Gastrocnemius medialis (tissue), 4 donors: ENCODE measurements around the gene GRM1. TPM values are rescaled to one million over a fixed set of nuclear protein-coding genes. Genes with fewer than 3 reads are reported as not detected.

Source experiments
- ATAC-seq, 2 donors: fragments of 150-250 bp; one replicate each; pipeline ENCODE4 v1.9.1; 2016
- DNase-seq, 2 donors: peaks; one replicate each; pipeline ENCODE4 v3.0.0-alpha.2; 2019
- H3K27ac ChIP-seq, 4 donors: fragments of 200-600 bp; sonication (generic); 1 replicate in 1 of 4; 2 replicates in 3 of 4; pipeline ENCODE4 v1.5.1; 2016 to 2018; ENCODE audit warnings: mild to moderate bottlenecking in 2 of 4, moderate library complexity in 1 of 4
- H3K27me3 ChIP-seq, 3 donors: fragments of 200-600 bp; sonication (generic) in 2 of 3; 1 replicate in 1 of 3; 2 replicates in 2 of 3; pipeline versions ENCODE4 v1.5.1 to v1.6.0; 2016 to 2019; ENCODE audit warnings: mild to moderate bottlenecking in 1 of 3, moderate library complexity in 1 of 3
- H3K36me3 ChIP-seq, 2 donors: fragments of 200-600 bp; sonication (generic) in 1 of 2; one replicate each; pipeline ENCODE4 v1.5.1; 2017 to 2018
- H3K4me1 ChIP-seq, 2 donors: fragments of 200-600 bp; sonication (generic) in 1 of 2; one replicate each; pipeline ENCODE4 v1.5.1; 2016 to 2017; ENCODE audit warnings: mild to moderate bottlenecking in 2 of 2
- H3K4me3 ChIP-seq, 4 donors: fragments of 200-600 bp; sonication (generic) in 3 of 4; 1 replicate in 1 of 4; 2 replicates in 3 of 4; pipeline ENCODE4 v1.5.1; 2016 to 2019; ENCODE audit warnings: mild to moderate bottlenecking in 2 of 4
- H3K9me3 ChIP-seq, 3 donors: fragments of 200-600 bp; sonication (generic) in 2 of 3; 1 replicate in 1 of 3; 2 replicates in 2 of 3; pipeline ENCODE4 v1.5.1; 2016 to 2019
- POLR2A ChIP-seq, 2 donors: fragments of 450-650 bp; IDR thresholded peaks; one replicate each; pipeline ENCODE4 v1.6.1; 2017; ENCODE audit warnings: antibody characterized with exemption in 2 of 2, mild to moderate bottlenecking in 2 of 2, moderate library complexity in 2 of 2
- in situ Hi-C, 4 donors: fragments of 200-750 bp; cut with MboI; loops; one replicate each; pipeline versions ENCODE4 v1.15.0 to v1.8.0; 2017; ENCODE audit warnings: low sequenced_read_pairs in 4 of 4
- intact Hi-C: fragments of 100-400 bp; cut with DNase I; formaldehyde crosslinking; loops from one replicate; pipeline ENCODE4 v1.15.1; 2023; ENCODE audit warnings: low total_unique reads
- total RNA-seq, 4 donors: library from RNA; depleted of rRNA; stranded (reverse); fragments of >200 nt; gene quantifications; one replicate each; pipeline versions ENCODE4 v1.1.0 to v1.2.3, GENCODE V29; 2016
- TF ChIP-seq, protein P1 (sequence below), 5 experiments: fragments of 450-650 bp in 3 of 5; fragments of 200-600 bp in 2 of 5; sonication (generic) in 2 of 5; IDR thresholded peaks in 4 of 5; conservative IDR thresholded peaks in 1 of 5; 1 replicate in 4 of 5; 2 replicates in 1 of 5; pipeline ENCODE4 v1.5.1; 2016 to 2019; ENCODE audit warnings: antibody characterized with exemption in 5 of 5, mild to moderate bottlenecking in 3 of 5, moderate library complexity in 3 of 5

The GRM1 gene
- total RNA-seq, 4 donors from 2014 or later, result 0.04 TPM; not detected in 3

DNA sequence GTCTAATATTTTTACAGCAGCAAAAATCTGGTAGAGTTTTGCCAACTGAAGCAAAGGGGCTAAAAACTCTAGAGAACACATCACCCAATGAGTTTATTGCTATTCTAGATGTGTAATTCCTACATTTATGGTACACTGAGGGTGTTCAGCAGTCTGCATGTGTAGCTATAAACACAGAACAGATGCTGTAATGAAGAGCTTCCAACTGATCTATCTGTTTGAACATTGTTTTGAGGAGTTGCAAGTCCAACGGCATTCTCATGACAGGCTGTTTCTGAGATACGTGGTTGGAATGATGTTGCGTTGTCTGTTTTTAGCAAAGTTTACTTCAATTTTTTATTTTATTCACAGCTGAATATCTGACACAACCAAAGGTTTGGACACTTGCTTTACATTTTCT, 373.6 kb downstream of the GRM1 start:
- H3K27ac ChIP-seq, result no peak overlapping the region
- TF ChIP-seq, protein P1, sequence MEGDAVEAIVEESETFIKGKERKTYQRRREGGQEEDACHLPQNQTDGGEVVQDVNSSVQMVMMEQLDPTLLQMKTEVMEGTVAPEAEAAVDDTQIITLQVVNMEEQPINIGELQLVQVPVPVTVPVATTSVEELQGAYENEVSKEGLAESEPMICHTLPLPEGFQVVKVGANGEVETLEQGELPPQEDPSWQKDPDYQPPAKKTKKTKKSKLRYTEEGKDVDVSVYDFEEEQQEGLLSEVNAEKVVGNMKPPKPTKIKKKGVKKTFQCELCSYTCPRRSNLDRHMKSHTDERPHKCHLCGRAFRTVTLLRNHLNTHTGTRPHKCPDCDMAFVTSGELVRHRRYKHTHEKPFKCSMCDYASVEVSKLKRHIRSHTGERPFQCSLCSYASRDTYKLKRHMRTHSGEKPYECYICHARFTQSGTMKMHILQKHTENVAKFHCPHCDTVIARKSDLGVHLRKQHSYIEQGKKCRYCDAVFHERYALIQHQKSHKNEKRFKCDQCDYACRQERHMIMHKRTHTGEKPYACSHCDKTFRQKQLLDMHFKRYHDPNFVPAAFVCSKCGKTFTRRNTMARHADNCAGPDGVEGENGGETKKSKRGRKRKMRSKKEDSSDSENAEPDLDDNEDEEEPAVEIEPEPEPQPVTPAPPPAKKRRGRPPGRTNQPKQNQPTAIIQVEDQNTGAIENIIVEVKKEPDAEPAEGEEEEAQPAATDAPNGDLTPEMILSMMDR (IDR thresholded peaks at IDR 0.05 in 4 of 5, conservative IDR thresholded peaks at IDR 0.05 in 1 of 5), result no peak
- TF ChIP-seq POLR2A (IDR thresholded peaks at IDR 0.05), result no peak

DNA sequence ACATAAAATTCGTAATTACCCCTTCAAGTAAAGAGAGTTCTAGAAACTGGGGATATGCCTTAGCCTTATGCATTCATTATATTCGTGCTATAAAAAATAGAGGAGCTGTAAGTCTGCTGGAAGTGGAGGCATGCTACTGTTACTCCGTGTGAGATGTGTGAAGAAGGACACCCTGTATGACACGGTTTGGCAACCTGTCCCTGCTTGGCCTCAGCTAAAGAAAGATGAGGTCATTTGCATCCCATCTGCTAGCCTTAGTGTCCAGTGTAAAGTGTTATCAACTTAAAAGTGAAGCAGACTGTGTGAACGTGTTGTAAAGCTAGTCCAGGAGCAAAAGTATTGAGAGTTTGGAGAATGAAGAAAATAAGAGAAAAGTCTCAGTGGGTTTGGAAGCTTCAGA, 379.7 kb downstream of the GRM1 start:
- H3K27me3 ChIP-seq, result no peaks in the 10 kb centered on the region
- in situ Hi-C loops, result no loop called here

More for the DNA sequence above, 373.6 kb downstream of the GRM1 start:
- in situ Hi-C loops (no loop called here), intact Hi-C loops (no loop called here)
- ATAC-seq (no peak), DNase-seq (no peak)
- H3K4me3 ChIP-seq, result no peak overlapping the region
- no peaks in the 10 kb centered on the region for H3K36me3 ChIP-seq
- H3K27me3 ChIP-seq, result no peaks in the 10 kb centered on the region
- no peaks in the 10 kb centered on the region for H3K9me3 ChIP-seq
- no peaks in the 10 kb centered on the region for H3K4me1 ChIP-seq

DNA sequence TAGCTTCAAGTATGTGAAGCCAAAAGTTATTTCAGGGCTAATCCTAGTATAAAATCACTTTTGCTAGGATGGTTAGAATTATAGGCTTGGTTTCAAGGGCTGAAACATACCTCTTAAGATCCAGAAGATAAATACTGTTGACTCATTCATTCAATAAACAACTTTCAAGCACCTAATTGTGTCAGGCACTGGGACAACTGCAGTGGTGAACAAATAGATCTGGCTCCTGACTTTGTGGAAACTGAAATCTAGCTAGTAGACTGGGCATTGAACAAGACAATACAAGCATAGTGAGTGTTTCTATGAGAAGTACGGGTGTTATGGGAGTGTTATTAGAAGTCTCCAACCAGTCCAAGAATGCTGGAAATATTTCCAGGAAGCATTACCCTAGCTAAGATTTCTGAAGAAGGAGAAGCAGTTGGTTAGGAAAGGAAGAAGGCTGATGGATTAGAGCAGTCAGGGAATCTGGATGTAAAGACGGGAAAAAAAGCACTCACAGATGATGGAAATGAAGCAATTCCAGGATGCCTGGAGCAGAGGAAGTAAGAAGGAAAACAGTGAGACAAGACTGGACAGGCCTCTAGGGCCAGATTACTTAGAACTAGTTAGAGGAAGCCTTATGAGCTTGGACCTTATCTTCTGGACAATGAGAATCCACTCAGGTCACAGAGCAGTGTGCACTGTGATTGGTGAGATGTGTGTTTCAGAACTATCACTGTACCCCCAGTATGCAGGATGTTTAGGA, 382.2 kb downstream of the GRM1 start:
- Histone ChIP-seq H3K9me3 (no peaks in the 10 kb centered on the region), H3K36me3 (no peaks in the 10 kb centered on the region), H3K27ac (no peak overlapping the region), H3K4me1 (no peaks in the 10 kb centered on the region), H3K27me3 (no peaks in the 10 kb centered on the region), H3K4me3 (no peak overlapping the region)
- intact Hi-C loops, result no loop called here
- ATAC-seq (no peak), DNase-seq (no peak)
- TF ChIP-seq, protein P1 (IDR thresholded peaks at IDR 0.05 in 4 of 5, conservative IDR thresholded peaks at IDR 0.05 in 1 of 5), result no peak
- TF ChIP-seq POLR2A (IDR thresholded peaks at IDR 0.05), result no peak
- in situ Hi-C loops, result no loop called here

More for the DNA sequence above, 379.7 kb downstream of the GRM1 start:
- TF ChIP-seq, protein P1 (IDR thresholded peaks at IDR 0.05 in 4 of 5, conservative IDR thresholded peaks at IDR 0.05 in 1 of 5), result no peak
- no peak for TF ChIP-seq POLR2A (IDR thresholded peaks at IDR 0.05)
- Histone ChIP-seq H3K36me3 (no peaks in the 10 kb centered on the region), H3K4me1 (no peaks in the 10 kb centered on the region), H3K27ac (no peak overlapping the region), H3K9me3 (no peaks in the 10 kb centered on the region), H3K4me3 (no peak overlapping the region)
- DNase-seq (no peak), ATAC-seq (no peak)
- intact Hi-C loops, result no loop called here

DNA sequence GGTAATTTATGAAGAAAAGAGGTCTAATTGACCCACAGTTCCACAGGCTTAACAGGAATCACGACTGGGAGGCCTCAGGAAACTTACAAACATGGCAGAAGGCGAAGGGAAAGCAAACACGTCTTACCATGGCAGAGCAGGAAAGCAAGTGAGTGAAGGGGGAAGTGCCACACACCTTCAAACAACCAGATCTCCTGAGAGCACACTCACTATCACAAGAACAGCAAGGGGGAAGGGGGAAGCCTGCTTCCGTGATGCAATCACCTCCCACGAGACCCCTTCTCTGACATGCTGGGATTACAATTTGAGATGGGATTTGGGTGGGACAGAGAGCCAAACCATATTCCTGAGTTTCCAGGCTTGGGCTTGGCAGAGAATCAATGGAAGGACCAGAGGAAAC, 390.7 kb downstream of the GRM1 start:
- Histone ChIP-seq H3K27ac (no peak overlapping the region), H3K9me3 (no peaks in the 10 kb centered on the region), H3K4me1 (no peaks in the 10 kb centered on the region), H3K4me3 (no peak overlapping the region), H3K36me3 (no peaks in the 10 kb centered on the region), H3K27me3 (no peaks in the 10 kb centered on the region)
- ATAC-seq (no peak), DNase-seq (no peak)
- intact Hi-C loops, result no loop called here
- no peak for TF ChIP-seq POLR2A (IDR thresholded peaks at IDR 0.05)
- in situ Hi-C loops, result no loop called here

DNA sequence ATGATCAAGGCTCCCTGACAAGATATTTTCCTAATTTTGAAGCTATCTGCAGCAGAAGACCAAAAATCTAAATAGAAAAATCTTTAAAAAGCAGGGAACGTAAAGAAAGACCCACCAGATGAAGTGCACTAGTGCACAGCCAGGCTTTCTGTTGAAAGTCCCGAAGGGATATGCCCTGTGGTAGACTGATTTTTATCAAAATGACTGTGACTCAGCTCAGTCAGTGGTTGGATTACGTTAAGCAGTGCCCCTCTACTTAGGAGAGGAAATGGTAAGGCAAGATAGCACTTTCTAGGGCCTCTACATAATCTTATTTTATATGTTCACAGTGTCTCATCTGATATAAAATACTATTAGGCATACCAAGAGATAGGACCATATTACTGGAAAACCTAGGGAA, 391.4 kb downstream of the GRM1 start:
- intact Hi-C loops (no loop called here), in situ Hi-C loops (no loop called here)
- Histone ChIP-seq H3K36me3 (no peaks in the 10 kb centered on the region), H3K27ac (no peak overlapping the region), H3K4me1 (no peaks in the 10 kb centered on the region), H3K27me3 (no peaks in the 10 kb centered on the region), H3K9me3 (no peaks in the 10 kb centered on the region), H3K4me3 (no peak overlapping the region)
- TF ChIP-seq, protein P1 (IDR thresholded peaks at IDR 0.05 in 4 of 5, conservative IDR thresholded peaks at IDR 0.05 in 1 of 5), result no peak
- TF ChIP-seq POLR2A (IDR thresholded peaks at IDR 0.05), result no peak
- no peak for DNase-seq
- no peak for ATAC-seq
